Ishikawa (cell line): Measurements from ENCODE around the gene RMP24.

Source experiments
- CREB1 ChIP-seq: IDR thresholded peaks from 2 replicates; pipeline ENCODE4 v1.6.1; 2012; ENCODE audit warnings: low read depth
- EP300 ChIP-seq: IDR thresholded peaks from 2 replicates; pipeline ENCODE4 v1.6.1; 2012; ENCODE audit warnings: borderline replicate concordance
- NFIC ChIP-seq: IDR thresholded peaks from 2 replicates; pipeline ENCODE4 v1.6.1; 2012
- RAD21 ChIP-seq: IDR thresholded peaks from 2 replicates; pipeline ENCODE4 v1.6.1; 2012; ENCODE audit warnings: low read depth
- TEAD4 ChIP-seq: IDR thresholded peaks from 2 replicates; pipeline ENCODE4 v1.6.1; 2012
- USF1 ChIP-seq: IDR thresholded peaks from 2 replicates; pipeline ENCODE4 v1.6.1; 2012
- YY1 ChIP-seq: IDR thresholded peaks from 2 replicates; pipeline ENCODE4 v1.6.1; 2012; ENCODE audit warnings: low read depth
- TF ChIP-seq, protein P1 (sequence below): IDR thresholded peaks from 2 replicates; pipeline ENCODE4 v1.6.1; 2012

DNA sequence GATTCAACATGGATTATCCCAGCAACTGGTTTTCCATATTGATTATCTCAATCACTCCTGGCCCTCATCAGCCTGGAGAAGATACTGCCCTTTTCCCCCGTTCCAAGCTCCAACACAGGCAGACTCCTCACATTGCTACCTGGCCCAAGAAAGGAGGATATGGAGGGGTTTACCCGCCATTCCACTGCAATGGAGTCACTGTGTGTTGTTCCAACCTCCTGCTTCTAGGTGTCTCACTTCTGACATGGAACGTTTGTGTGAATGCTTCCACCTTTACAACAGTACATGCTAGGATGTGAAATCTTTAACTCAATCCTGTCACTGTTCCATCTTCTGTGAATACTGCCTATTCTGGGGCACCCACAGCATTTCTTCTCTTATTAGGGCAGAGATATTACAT lies 36.7 kb downstream of the RMP24 start:
- TF ChIP-seq EP300 (no peak), TEAD4 (no peak), RAD21 (no peak), NFIC (no peak), CREB1 (no peak), YY1 (no peak), USF1 (no peak)
- TF ChIP-seq, protein P1, sequence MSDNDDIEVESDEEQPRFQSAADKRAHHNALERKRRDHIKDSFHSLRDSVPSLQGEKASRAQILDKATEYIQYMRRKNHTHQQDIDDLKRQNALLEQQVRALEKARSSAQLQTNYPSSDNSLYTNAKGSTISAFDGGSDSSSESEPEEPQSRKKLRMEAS: no peak
